Stimulated activated effector memory CD8-positive, alpha-beta T cell treated with anti-CD3 and anti-CD28 coated beads, Interleukin-12 subunit alpha, Interleukin-12 subunit beta, amount 100 ng/mL, for 72 hours (primary cell): ENCODE measurements around the gene KEAP1.
A peak's percentile ranks its signal among the peaks of the same experiment; 100 is the strongest.

Source experiments
- ATAC-seq: fragments of 150-1000 bp; cut with Tn5 transposase; 2 replicates; pipeline ENCODE4 v1.10.0; 2021
- DNase-seq, 2 donors: peaks; one replicate each; pipeline ENCODE4 v3.0.0; 2021 to 2022; ENCODE audit warnings: low spot score in 2 of 2
- H3K27ac Mint-ChIP-seq: one replicate; pipeline ENCODE4 v1.8.0; 2022; ENCODE audit warnings: mild to moderate bottlenecking, mixed read lengths
- H3K36me3 Mint-ChIP-seq: one replicate; pipeline ENCODE4 v1.8.0; 2022; ENCODE audit warnings: mild to moderate bottlenecking, mixed read lengths
- H3K4me1 Mint-ChIP-seq: one replicate; pipeline ENCODE4 v1.8.0; 2022; ENCODE audit warnings: mixed read lengths
- H3K4me3 Mint-ChIP-seq: one replicate; pipeline ENCODE4 v1.8.0; 2022; ENCODE audit warnings: mild to moderate bottlenecking, mixed read lengths
- H3K9me3 Mint-ChIP-seq: one replicate; pipeline ENCODE4 v1.8.0; 2022; ENCODE audit warnings: mixed read lengths

Gene KEAP1

GRCh38 chr19:10516064-10516385 is 12.9 kb upstream of the KEAP1 start:
- no peaks in the 10 kb centered on the region for H3K9me3 Mint-ChIP-seq
- H3K36me3 Mint-ChIP-seq: peaks cover 39% of the 10 kb centered on the region
- peaks cover 56% of the 10 kb centered on the region for H3K4me1 Mint-ChIP-seq
- peak overlapping the region; percentile 72 for H3K4me3 Mint-ChIP-seq
- peak overlapping the region; percentile 66 for H3K27ac Mint-ChIP-seq
- ATAC-seq (peak; percentile 69), DNase-seq (no peak)

GRCh38 chr19:10514211-10515145 is 11.3 kb upstream of the KEAP1 start:
- peak overlapping the region; percentile 66 for H3K27ac Mint-ChIP-seq
- peak overlapping the region; percentile 72 for H3K4me3 Mint-ChIP-seq
- ATAC-seq (peak; percentile 51), DNase-seq (peak in 1 of 2 donors; percentile 42)
- H3K36me3 Mint-ChIP-seq: peaks cover 43% of the 10 kb centered on the region
- peaks cover 50% of the 10 kb centered on the region for H3K4me1 Mint-ChIP-seq
- H3K9me3 Mint-ChIP-seq: no peaks in the 10 kb centered on the region

GRCh38 chr19:10513223-10513622 is 10.1 kb upstream of the KEAP1 start:
- no peak for DNase-seq
- Mint-ChIP-seq H3K4me3 (peak overlapping the region; percentile 72), H3K27ac (no peak overlapping the region), H3K4me1 (peaks cover 50% of the 10 kb centered on the region), H3K36me3 (peaks cover 48% of the 10 kb centered on the region), H3K9me3 (no peaks in the 10 kb centered on the region)
- no peak for ATAC-seq

GRCh38 chr19:10510301-10510802 is 7.2 kb upstream of the KEAP1 start:
- ATAC-seq (no peak), DNase-seq (peak; percentile 70 to 89)
- Mint-ChIP-seq H3K4me3 (no peak overlapping the region), H3K27ac (no peak overlapping the region), H3K9me3 (no peaks in the 10 kb centered on the region), H3K4me1 (peaks cover 36% of the 10 kb centered on the region), H3K36me3 (peaks cover 48% of the 10 kb centered on the region)

GRCh38 chr19:10508707-10509106 is 5.6 kb upstream of the KEAP1 start:
- Mint-ChIP-seq H3K9me3 (no peaks in the 10 kb centered on the region), H3K27ac (peak overlapping the region; percentile 92), H3K4me3 (peak overlapping the region; percentile 4), H3K36me3 (peaks cover 44% of the 10 kb centered on the region), H3K4me1 (peaks cover 34% of the 10 kb centered on the region)
- no peak for DNase-seq
- ATAC-seq: peak; percentile 94

- peaks cover 43% of the 10 kb centered on the region for H3K36me3 Mint-ChIP-seq
- no peak overlapping the region for H3K4me3 Mint-ChIP-seq
- H3K4me1 Mint-ChIP-seq: peaks cover 32% of the 10 kb centered on the region
- H3K9me3 Mint-ChIP-seq: no peaks in the 10 kb centered on the region
- DNase-seq (no peak), ATAC-seq (no peak)
- peak overlapping the region; percentile 92 for H3K27ac Mint-ChIP-seq
Observed at GRCh38 chr19:10508036-10508435, 4.9 kb upstream of the KEAP1 start.

- ATAC-seq (peak; percentile 40), DNase-seq (peak; percentile 82 to 93)
- no peaks in the 10 kb centered on the region for H3K9me3 Mint-ChIP-seq
- H3K27ac Mint-ChIP-seq: no peak overlapping the region
- H3K36me3 Mint-ChIP-seq: peaks cover 33% of the 10 kb centered on the region
- H3K4me3 Mint-ChIP-seq: peak overlapping the region; percentile 8
- H3K4me1 Mint-ChIP-seq: peaks cover 40% of the 10 kb centered on the region
Observed at GRCh38 chr19:10505583-10506229, 2.5 kb upstream of the KEAP1 start.

- peak; percentile 91 to 95 for DNase-seq
- Mint-ChIP-seq H3K4me1 (peaks cover 48% of the 10 kb centered on the region), H3K36me3 (peaks cover 52% of the 10 kb centered on the region), H3K27ac (peak overlapping the region; percentile 98), H3K9me3 (no peaks in the 10 kb centered on the region), H3K4me3 (peak overlapping the region; percentile 94)
- ATAC-seq: peak; percentile 94
Observed at GRCh38 chr19:10502524-10503001, 593 bp downstream of the KEAP1 start.

- Mint-ChIP-seq H3K4me1 (peaks cover 52% of the 10 kb centered on the region), H3K27ac (peak overlapping the region; percentile 98), H3K4me3 (peak overlapping the region; percentile 94), H3K9me3 (no peaks in the 10 kb centered on the region), H3K36me3 (peaks cover 57% of the 10 kb centered on the region)
- peak; percentile 52 for ATAC-seq
- DNase-seq: peak; percentile 40 to 81
Observed at GRCh38 chr19:10501971-10502523, 1.1 kb downstream of the KEAP1 start.

- Mint-ChIP-seq H3K9me3 (no peaks in the 10 kb centered on the region), H3K36me3 (peaks cover 75% of the 10 kb centered on the region), H3K4me3 (peak overlapping the region; percentile 94), H3K4me1 (peaks cover 46% of the 10 kb centered on the region), H3K27ac (peak overlapping the region; percentile 98)
- ATAC-seq: no peak
- DNase-seq: no peak
Observed at GRCh38 chr19:10500247-10500592, 2.9 kb downstream of the KEAP1 start.

- H3K36me3 Mint-ChIP-seq: peaks cover 81% of the 10 kb centered on the region
- no peaks in the 10 kb centered on the region for H3K9me3 Mint-ChIP-seq
- peak overlapping the region; percentile 98 for H3K27ac Mint-ChIP-seq
- ATAC-seq: no peak
- peaks cover 46% of the 10 kb centered on the region for H3K4me1 Mint-ChIP-seq
- DNase-seq: no peak
- peak overlapping the region; percentile 94 for H3K4me3 Mint-ChIP-seq
Observed at GRCh38 chr19:10499550-10500246, 3.5 kb downstream of the KEAP1 start.

- Mint-ChIP-seq H3K9me3 (no peaks in the 10 kb centered on the region), H3K27ac (peak overlapping the region; percentile 75), H3K4me3 (no peak overlapping the region), H3K4me1 (peaks cover 40% of the 10 kb centered on the region), H3K36me3 (peaks cover 92% of the 10 kb centered on the region)
- ATAC-seq (no peak), DNase-seq (no peak)
Observed at GRCh38 chr19:10497371-10497770, 5.8 kb downstream of the KEAP1 start.

- Mint-ChIP-seq H3K36me3 (peaks cover 99% of the 10 kb centered on the region), H3K4me1 (no peaks in the 10 kb centered on the region), H3K9me3 (no peaks in the 10 kb centered on the region), H3K27ac (no peak overlapping the region), H3K4me3 (no peak overlapping the region)
- ATAC-seq (no peak), DNase-seq (no peak)
Observed at GRCh38 chr19:10491472-10492047, 11.6 kb downstream of the KEAP1 start.

GRCh38 chr19:10486551-10486950 is 16.6 kb downstream of the KEAP1 start:
- H3K4me3 Mint-ChIP-seq: no peak overlapping the region
- H3K27ac Mint-ChIP-seq: peak overlapping the region; percentile 23
- H3K36me3 Mint-ChIP-seq: peaks cover 78% of the 10 kb centered on the region
- ATAC-seq (no peak), DNase-seq (no peak)
- no peaks in the 10 kb centered on the region for H3K9me3 Mint-ChIP-seq
- H3K4me1 Mint-ChIP-seq: no peaks in the 10 kb centered on the region
